Mesendoderm (in vitro differentiated cells): Measurements from ENCODE around the gene NCAPG2.

Source experiments
- DNase-seq: peaks from one replicate; pipeline ENCODE4 v3.0.0; 2013
- H2AK5ac ChIP-seq: 2 replicates; pipeline ENCODE4 v1.6.1; 2013; ENCODE audit warnings: low read length, inconsistent platforms
- H2BK120ac ChIP-seq: 2 replicates; pipeline ENCODE4 v1.6.1; 2013; ENCODE audit warnings: low read depth, mild to moderate bottlenecking, low read length, moderate library complexity, mixed read lengths
- H2BK15ac ChIP-seq: replicated peaks from 2 replicates; pipeline ENCODE4 v1.6.1; 2013; ENCODE audit warnings: low read depth, mild to moderate bottlenecking, moderate library complexity
- H2BK5ac ChIP-seq: 2 replicates; pipeline ENCODE4 v1.6.1; 2013; ENCODE audit warnings: low read length, inconsistent platforms
- H3K18ac ChIP-seq: 2 replicates; pipeline ENCODE4 v1.6.1; 2013; ENCODE audit warnings: mild to moderate bottlenecking, low read length, mixed read lengths
- H3K23ac ChIP-seq: one replicate; pipeline ENCODE4 v1.6.1; 2013; ENCODE audit warnings: low read length
- H3K27ac ChIP-seq: 2 replicates; pipeline ENCODE4 v1.5.1; 2013; ENCODE audit warnings: low read depth, mild to moderate bottlenecking, inconsistent platforms, low read length, moderate library complexity
- H3K27me3 ChIP-seq: 2 replicates; pipeline ENCODE4 v1.6.1; 2013; ENCODE audit warnings: low read length, control low read depth, mild to moderate bottlenecking, inconsistent platforms; ENCODE audit not compliant: insufficient read depth, poor library complexity
- H3K36me3 ChIP-seq: 2 replicates; pipeline ENCODE4 v1.6.1; 2013; ENCODE audit warnings: low read length, inconsistent platforms; ENCODE audit not compliant: control insufficient read depth, insufficient read depth
- H3K4ac ChIP-seq: one replicate; pipeline ENCODE4 v1.6.1; 2013; ENCODE audit warnings: low read depth, mild to moderate bottlenecking, low read length, moderate library complexity
- H3K4me1 ChIP-seq: 2 replicates; pipeline ENCODE4 v1.6.1; 2013; ENCODE audit warnings: low read depth, low read length, inconsistent platforms; ENCODE audit not compliant: control insufficient read depth
- H3K4me2 ChIP-seq: 2 replicates; pipeline ENCODE4 v1.6.1; 2013; ENCODE audit warnings: low read length
- H3K4me3 ChIP-seq: 2 replicates; pipeline ENCODE4 v1.5.1; 2013; ENCODE audit warnings: mild to moderate bottlenecking, low read length
- H3K56ac ChIP-seq: one replicate; pipeline ENCODE4 v1.6.1; 2013; ENCODE audit warnings: low read length
- H3K79me1 ChIP-seq: 2 replicates; pipeline ENCODE4 v1.6.1; 2013; ENCODE audit warnings: low read length, inconsistent platforms
- H3K79me2 ChIP-seq: 2 replicates; pipeline ENCODE4 v1.6.1; 2013; ENCODE audit warnings: mild to moderate bottlenecking, low read length; ENCODE audit not compliant: control insufficient read depth, insufficient read depth
- H3K9ac ChIP-seq: 2 replicates; pipeline ENCODE4 v1.6.1; 2013; ENCODE audit warnings: low read length, inconsistent platforms
- H4K5ac ChIP-seq: one replicate; pipeline ENCODE4 v1.6.1; 2013; ENCODE audit warnings: low read length
- H4K8ac ChIP-seq: one replicate; pipeline ENCODE4 v1.6.1; 2013; ENCODE audit warnings: low read depth, mild to moderate bottlenecking, control low read depth, low read length, moderate library complexity
- WGBS: extraction: QIAGEN DNeasy Blood & Tissue Kit; methylation state at CpG from one replicate; pipeline ENCODE4 v1.1.7; 2013; ENCODE audit warnings: low lambda C conversion rate, missing lambda C conversion rate; ENCODE audit not compliant: insufficient coverage; ENCODE audit errors: extremely low coverage; 5-methylcytosine and 5-hydroxymethylcytosine counted together

The NCAPG2 gene

GRCh38 chr7:158737064-158737695 lies 32.6 kb upstream of the NCAPG2 start:
- DNase-seq = no peak
- no peak overlapping the region for H3K4ac ChIP-seq
- no peak overlapping the region for H4K8ac ChIP-seq
- WGBS = no CpG with 5 or more reads among the region's 19 CpGs
- no peak overlapping the region for H3K27ac ChIP-seq
- H3K36me3 ChIP-seq = peaks cover 2% of the 10 kb centered on the region
- H3K23ac ChIP-seq = no peak overlapping the region
- H3K9ac ChIP-seq = no peak overlapping the region
- no peak overlapping the region for H2BK120ac ChIP-seq
- H3K4me2 ChIP-seq = no peak overlapping the region
- H3K18ac ChIP-seq = no peak overlapping the region
- no peak overlapping the region for H3K4me3 ChIP-seq
- no peak overlapping the region for H2BK15ac ChIP-seq
- H3K56ac ChIP-seq = no peak overlapping the region
- H2BK5ac ChIP-seq = no peak overlapping the region
- H2AK5ac ChIP-seq = no peak overlapping the region
- H3K27me3 ChIP-seq = no peaks in the 10 kb centered on the region
- H4K5ac ChIP-seq = no peak overlapping the region
- H3K79me2 ChIP-seq = no peaks in the 10 kb centered on the region
- H3K79me1 ChIP-seq = no peaks in the 10 kb centered on the region
- no peaks in the 10 kb centered on the region for H3K4me1 ChIP-seq

GRCh38 chr7:158735935-158736334 lies 31.3 kb upstream of the NCAPG2 start:
- H3K4me2 ChIP-seq = no peak overlapping the region
- H3K27me3 ChIP-seq = no peaks in the 10 kb centered on the region
- H3K23ac ChIP-seq = no peak overlapping the region
- no peak overlapping the region for H3K4me3 ChIP-seq
- no peak for DNase-seq
- H3K36me3 ChIP-seq = no peaks in the 10 kb centered on the region
- H3K9ac ChIP-seq = no peak overlapping the region
- H3K18ac ChIP-seq = no peak overlapping the region
- no peak overlapping the region for H2AK5ac ChIP-seq
- no peak overlapping the region for H3K27ac ChIP-seq
- H4K8ac ChIP-seq = no peak overlapping the region
- no peak overlapping the region for H3K4ac ChIP-seq
- H2BK15ac ChIP-seq = no peak overlapping the region
- no peak overlapping the region for H2BK5ac ChIP-seq
- WGBS = no CpG with 5 or more reads among the region's 12 CpGs
- no peaks in the 10 kb centered on the region for H3K79me1 ChIP-seq
- H4K5ac ChIP-seq = no peak overlapping the region
- no peaks in the 10 kb centered on the region for H3K4me1 ChIP-seq
- H2BK120ac ChIP-seq = no peak overlapping the region
- H3K79me2 ChIP-seq = no peaks in the 10 kb centered on the region
- no peak overlapping the region for H3K56ac ChIP-seq

GRCh38 chr7:158734861-158735260 lies 30.3 kb upstream of the NCAPG2 start:
- Histone ChIP-seq H3K36me3 (no peaks in the 10 kb centered on the region), H3K9ac (no peak overlapping the region), H4K5ac (no peak overlapping the region), H3K4me2 (no peak overlapping the region), H3K79me1 (no peaks in the 10 kb centered on the region), H3K56ac (no peak overlapping the region), H2BK15ac (no peak overlapping the region), H2AK5ac (no peak overlapping the region), H3K4ac (no peak overlapping the region), H3K18ac (no peak overlapping the region), H3K4me1 (no peaks in the 10 kb centered on the region), H3K27me3 (no peaks in the 10 kb centered on the region), H3K4me3 (no peak overlapping the region), H3K79me2 (no peaks in the 10 kb centered on the region), H2BK120ac (no peak overlapping the region), H4K8ac (no peak overlapping the region), H3K23ac (no peak overlapping the region), H3K27ac (no peak overlapping the region), H2BK5ac (no peak overlapping the region)
- WGBS = no CpG with 5 or more reads among the region's 6 CpGs
- no peak for DNase-seq

- no peak overlapping the region for H3K27ac ChIP-seq
- no peak overlapping the region for H3K9ac ChIP-seq
- no peak overlapping the region for H2BK120ac ChIP-seq
- no peak overlapping the region for H3K4me2 ChIP-seq
- H4K8ac ChIP-seq = no peak overlapping the region
- no peak overlapping the region for H4K5ac ChIP-seq
- no peak overlapping the region for H3K4me3 ChIP-seq
- no peak overlapping the region for H2AK5ac ChIP-seq
- H3K23ac ChIP-seq = no peak overlapping the region
- no peaks in the 10 kb centered on the region for H3K27me3 ChIP-seq
- no CpG with 5 or more reads among the region's 19 CpGs for WGBS
- H3K79me2 ChIP-seq = no peaks in the 10 kb centered on the region
- H3K4me1 ChIP-seq = no peaks in the 10 kb centered on the region
- H3K56ac ChIP-seq = no peak overlapping the region
- no peaks in the 10 kb centered on the region for H3K79me1 ChIP-seq
- no peak overlapping the region for H2BK5ac ChIP-seq
- H2BK15ac ChIP-seq = no peak overlapping the region
- no peak for DNase-seq
- no peak overlapping the region for H3K4ac ChIP-seq
- H3K18ac ChIP-seq = no peak overlapping the region
- H3K36me3 ChIP-seq = no peaks in the 10 kb centered on the region
Measured at GRCh38 chr7:158733775-158734494, 29.3 kb upstream of the NCAPG2 start.

GRCh38 chr7:158733220-158733519 lies 28.6 kb upstream of the NCAPG2 start:
- H3K23ac ChIP-seq = no peak overlapping the region
- H3K4me1 ChIP-seq = no peaks in the 10 kb centered on the region
- no peak overlapping the region for H3K4me3 ChIP-seq
- no peaks in the 10 kb centered on the region for H3K27me3 ChIP-seq
- no peak overlapping the region for H3K9ac ChIP-seq
- no peak overlapping the region for H3K56ac ChIP-seq
- H3K79me1 ChIP-seq = no peaks in the 10 kb centered on the region
- no peak overlapping the region for H3K4me2 ChIP-seq
- no peak for DNase-seq
- no peak overlapping the region for H4K5ac ChIP-seq
- no peak overlapping the region for H4K8ac ChIP-seq
- no peak overlapping the region for H3K18ac ChIP-seq
- no peak overlapping the region for H3K4ac ChIP-seq
- no peak overlapping the region for H2AK5ac ChIP-seq
- no peaks in the 10 kb centered on the region for H3K79me2 ChIP-seq
- no peak overlapping the region for H3K27ac ChIP-seq
- H2BK120ac ChIP-seq = no peak overlapping the region
- no CpG with 5 or more reads among the region's 1 CpG for WGBS
- H2BK15ac ChIP-seq = no peak overlapping the region
- H2BK5ac ChIP-seq = no peak overlapping the region
- no peaks in the 10 kb centered on the region for H3K36me3 ChIP-seq
